HG02588 (cell line): ENCODE measurements around the gene ACP3.

ENCODE experiments used
- ATAC-seq: cut with Tn5 transposase; IDR thresholded peaks from one replicate; pipeline ENCODE4 v1.9.1; 2021; ENCODE audit warnings: mild to moderate bottlenecking, moderate library complexity; ENCODE audit not compliant: unreplicated experiment

The ACP3 gene

DNA sequence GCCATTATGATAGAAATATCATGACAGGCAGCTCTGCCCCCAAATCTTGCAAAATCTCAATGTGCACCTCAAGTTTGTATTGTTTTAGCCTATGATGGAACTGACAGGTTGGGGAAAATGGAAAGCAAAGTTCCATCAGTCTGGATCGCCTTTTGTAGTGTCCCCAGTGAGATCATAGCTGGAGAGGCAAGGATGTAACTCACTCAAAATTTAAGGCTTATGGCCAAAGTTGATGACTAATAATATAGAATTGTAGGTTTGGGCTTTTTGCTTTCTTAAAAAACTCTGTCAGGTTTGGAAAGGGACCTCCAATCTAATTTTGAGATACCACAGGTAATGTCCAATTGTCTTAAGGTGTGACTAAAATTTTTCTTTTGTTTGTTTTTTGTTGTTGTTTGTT, 1.4 kb upstream of the ACP3 start:
- no peak for ATAC-seq

DNA sequence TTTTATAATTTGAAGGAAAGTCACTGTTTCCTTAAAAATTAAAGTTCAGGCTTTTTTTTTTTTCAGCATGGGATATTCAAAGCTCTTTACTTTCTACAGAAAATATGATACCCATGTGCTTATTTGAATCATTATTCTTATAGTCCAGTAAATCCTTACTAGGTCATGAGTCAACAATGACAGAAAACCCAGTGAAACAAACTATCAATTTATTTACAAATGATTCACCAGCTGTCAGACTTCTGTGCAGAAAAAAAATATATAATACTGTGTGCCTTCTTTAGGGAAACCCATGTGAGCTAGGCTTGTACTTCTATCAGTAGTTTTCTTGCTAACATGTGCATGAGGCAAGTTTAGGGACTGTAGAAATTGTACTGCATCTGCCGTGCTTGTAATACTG, 1.2 kb downstream of the ACP3 start:
- ATAC-seq: no peak

- ATAC-seq: no peak
Measured at GRCh38 chr3:132321304-132321703, 4.1 kb downstream of the ACP3 start.

- no peak for ATAC-seq
Measured at GRCh38 chr3:132325103-132325606, 7.9 kb downstream of the ACP3 start.

GRCh38 chr3:132325634-132326033, 8.4 kb downstream of the ACP3 start:
- ATAC-seq: no peak

DNA sequence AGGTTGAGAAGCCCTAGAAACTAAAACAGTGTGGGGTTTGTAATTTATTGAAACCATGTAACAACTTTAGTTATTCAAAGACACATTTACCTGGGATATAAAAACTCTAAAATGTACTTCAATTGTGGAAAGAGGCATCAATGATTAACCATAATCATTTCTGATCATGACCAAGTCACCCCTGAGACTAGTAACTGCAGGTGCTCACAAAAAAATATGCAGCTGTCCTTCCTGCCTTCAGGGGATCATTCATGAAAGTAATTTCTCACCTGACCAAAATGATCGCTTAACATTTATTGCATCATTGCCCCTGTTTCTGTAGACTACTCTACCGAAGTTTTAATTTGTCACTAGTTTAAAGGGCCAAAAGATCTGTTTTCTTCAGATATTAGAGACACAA, 9.0 kb downstream of the ACP3 start:
- ATAC-seq: no peak

DNA sequence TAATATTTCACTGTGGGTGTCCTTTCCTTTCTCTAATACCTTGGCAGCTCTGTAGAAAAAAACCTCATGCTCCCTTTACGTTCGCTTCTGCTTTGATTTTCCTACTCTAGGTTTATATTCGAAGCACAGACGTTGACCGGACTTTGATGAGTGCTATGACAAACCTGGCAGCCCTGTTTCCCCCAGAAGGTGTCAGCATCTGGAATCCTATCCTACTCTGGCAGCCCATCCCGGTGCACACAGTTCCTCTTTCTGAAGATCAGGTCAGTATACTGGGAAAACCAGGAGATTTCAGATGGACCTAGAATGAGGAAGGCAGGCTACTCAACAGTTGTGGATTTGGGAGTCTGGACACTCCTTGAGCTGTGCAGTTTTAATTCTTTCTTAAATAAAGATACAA, 14.9 kb downstream of the ACP3 start:
- ATAC-seq: no peak

DNA sequence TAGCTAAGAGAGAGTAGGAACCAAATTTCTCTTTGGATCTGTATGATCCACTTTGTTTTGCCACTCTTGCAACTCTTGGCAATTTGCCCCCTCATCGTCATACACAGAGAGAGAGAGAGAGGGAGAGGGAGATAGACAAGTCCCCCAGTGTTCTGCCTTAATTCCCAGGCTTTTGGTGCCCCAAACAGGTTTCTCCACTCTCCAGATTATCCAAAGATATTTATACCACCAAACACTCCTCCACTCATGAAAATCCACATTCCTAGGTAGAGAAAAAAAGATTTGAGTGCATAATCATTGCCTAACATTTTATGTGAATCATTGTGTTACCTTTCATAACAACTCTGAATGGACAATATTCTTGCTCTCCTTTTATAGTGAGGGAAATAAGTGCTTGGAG, 15.3 kb downstream of the ACP3 start:
- no peak for ATAC-seq

DNA sequence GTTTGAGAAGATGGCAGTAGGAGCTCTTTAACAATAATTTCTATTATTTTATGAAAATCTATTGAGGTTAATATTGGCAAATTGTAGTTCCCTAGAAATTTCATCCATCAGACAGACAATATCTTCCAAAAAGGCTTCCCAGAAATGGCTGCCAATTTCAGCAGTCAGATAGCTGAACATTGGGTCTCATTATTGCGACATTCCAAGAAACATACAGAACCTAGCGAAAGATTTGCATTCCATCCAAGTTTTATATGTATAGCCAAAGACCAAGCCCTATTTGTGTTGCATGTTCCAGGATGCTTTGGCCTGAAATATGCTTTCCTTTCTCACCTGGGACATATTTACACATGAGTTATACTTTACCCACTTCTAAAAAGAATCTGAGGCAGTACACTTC, 24.5 kb downstream of the ACP3 start:
- no peak for ATAC-seq

DNA sequence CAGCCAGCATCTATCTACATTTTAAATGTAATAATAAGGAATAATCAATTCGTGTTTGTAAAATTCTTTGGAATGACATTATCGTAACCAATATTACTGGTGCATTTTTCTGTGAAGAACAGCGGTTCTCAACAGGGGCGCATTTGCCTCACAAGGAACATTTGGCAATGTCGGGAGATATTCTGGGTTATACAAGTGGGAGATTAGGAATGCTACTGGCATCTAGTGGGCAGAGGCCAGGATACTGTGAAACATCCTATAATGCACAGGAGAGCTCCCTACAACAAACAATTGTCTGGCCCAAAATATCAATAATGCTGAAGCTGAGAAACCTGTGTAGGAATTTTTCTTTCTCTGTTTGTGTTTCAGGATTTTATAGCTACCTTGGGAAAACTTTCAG, 25.0 kb downstream of the ACP3 start:
- ATAC-seq: no peak

DNA sequence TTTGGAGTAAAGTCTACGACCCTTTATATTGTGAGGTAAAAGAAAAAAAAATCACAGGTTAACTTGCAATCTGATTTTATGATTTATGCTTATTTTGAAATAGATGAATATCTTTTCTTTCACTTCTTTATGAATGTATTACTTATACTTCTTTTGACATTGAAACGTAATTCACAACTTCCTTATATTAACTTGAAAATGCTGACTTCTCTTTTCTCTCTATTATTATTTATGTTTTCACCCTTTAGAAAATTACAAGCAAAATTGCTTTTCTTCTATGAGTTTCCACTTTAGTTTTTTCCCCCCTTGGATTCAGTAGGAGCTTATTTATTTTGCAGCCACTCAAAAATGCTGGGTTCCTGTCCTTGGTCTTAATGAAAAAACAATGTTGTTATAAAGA, 25.4 kb downstream of the ACP3 start:
- ATAC-seq: no peak

DNA sequence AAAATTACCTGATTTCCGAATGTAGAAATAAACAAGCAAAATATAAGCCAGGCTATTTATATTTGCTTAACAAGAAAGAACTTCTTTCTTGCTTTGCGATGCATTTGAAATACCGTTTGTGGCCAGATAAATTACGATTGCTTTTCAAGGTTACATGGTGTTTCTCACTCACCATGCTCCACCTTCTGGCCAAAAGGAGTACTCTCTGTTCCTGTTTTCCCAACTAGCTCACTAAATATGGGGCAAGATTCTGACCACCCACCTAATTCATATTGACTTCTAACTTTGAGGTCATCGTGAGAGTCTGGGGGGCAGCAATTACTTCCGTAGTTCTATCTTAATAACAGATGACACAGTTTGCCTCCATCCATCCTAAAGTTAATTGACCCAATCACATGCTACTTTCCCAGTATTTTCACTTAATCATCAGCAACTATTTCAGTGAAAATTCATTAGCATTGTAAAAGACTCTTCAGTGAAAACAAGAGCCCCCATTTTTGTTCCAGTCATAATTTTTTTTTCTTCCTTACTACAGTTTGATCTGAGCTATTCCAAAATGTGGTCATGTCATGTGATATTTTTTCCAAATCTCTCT, 25.9 kb downstream of the ACP3 start:
- ATAC-seq: no peak

DNA sequence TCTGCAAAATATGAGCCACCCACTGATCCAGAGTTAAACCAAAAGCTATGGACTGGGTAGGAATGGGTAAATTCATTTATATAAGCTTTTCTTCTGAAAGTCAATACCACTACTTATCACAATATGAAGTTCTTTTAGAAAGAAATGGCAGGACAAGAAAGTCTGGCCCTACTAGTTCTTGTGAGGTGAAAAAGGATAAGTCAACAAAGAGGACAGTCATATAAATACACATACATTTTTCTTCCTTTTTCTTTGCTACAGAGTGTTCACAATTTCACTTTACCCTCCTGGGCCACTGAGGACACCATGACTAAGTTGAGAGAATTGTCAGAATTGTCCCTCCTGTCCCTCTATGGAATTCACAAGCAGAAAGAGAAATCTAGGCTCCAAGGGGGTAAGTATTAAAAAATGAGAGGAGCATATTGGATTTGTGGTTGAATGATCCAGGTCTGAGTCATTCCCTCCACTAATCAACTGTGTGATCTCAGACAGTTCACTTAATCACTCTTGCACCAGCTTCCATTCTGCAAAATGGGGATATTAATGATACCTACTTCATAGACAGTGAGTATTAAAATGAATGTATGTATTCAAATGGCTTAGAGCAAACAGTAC, 27.6 kb downstream of the ACP3 start:
- no peak for ATAC-seq

GRCh38 chr3:132346841-132347736, 29.9 kb downstream of the ACP3 start:
- no peak for ATAC-seq

- ATAC-seq: no peak
Measured at GRCh38 chr3:132347811-132348210, 30.6 kb downstream of the ACP3 start.

DNA sequence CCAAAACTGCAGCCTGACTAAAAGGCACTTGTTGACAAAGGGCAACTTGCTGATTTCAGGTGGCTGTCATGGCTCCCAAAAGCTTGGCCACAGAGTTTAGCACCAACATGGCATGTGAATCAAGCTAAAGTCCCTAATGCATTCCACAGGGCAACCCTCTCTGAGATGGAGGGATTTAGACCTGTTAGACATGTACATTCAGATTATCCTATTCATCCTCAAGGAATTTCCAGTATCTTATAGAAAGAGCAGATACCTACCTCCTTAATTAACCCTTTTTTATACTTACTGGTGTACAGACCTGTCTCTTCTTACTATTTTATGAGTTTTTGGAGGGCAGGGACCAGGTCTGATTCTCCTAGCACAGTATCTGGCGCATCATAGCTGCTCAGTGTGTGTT, 31.3 kb downstream of the ACP3 start:
- ATAC-seq: no peak

DNA sequence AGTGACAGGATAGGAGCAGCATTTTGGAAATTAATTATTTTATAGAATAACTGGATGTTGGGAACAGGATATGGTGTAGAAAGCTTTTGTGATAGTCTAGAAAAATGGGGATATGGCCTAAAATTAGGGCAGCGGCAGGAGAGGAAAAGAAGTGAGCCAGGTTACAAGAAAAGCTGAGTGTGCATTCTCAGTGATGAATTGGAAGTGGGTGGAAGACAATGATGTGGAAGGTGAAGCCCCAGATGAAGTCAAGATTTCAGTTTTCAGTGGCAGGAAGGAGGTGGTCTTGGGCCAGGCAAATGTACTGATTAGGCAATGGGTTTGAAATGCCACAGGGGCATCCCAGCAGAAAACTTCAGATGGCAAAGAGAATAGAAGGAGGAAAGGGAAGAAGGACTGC, 33.6 kb downstream of the ACP3 start:
- no peak for ATAC-seq

GRCh38 chr3:132351222-132351806, 34.1 kb downstream of the ACP3 start:
- ATAC-seq: no peak

DNA sequence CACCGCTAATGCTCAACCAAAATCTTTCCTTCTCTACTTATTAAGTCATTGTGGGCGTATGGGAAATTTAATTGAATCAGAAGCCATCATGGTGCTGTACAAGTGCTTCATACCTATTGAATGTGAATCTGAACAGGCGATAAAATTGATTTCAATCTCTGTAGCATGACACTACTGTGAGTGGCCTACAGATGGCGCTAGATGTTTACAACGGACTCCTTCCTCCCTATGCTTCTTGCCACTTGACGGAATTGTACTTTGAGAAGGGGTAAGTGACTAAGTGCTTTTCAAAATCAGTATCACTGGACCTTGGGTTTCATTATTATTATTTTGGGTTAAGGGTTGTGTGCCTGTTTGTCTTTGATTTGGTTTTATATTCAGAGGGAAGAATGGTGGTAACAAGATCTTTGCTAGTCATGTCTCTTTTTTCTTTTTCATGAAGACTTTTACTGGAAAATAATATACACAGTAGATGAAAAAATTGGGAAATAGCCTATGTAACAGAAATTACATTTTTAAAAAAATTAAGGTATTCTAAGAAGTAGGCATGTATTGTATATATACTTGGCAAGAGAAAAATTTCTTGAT, 35.4 kb downstream of the ACP3 start:
- peak; percentile 59 for ATAC-seq

DNA sequence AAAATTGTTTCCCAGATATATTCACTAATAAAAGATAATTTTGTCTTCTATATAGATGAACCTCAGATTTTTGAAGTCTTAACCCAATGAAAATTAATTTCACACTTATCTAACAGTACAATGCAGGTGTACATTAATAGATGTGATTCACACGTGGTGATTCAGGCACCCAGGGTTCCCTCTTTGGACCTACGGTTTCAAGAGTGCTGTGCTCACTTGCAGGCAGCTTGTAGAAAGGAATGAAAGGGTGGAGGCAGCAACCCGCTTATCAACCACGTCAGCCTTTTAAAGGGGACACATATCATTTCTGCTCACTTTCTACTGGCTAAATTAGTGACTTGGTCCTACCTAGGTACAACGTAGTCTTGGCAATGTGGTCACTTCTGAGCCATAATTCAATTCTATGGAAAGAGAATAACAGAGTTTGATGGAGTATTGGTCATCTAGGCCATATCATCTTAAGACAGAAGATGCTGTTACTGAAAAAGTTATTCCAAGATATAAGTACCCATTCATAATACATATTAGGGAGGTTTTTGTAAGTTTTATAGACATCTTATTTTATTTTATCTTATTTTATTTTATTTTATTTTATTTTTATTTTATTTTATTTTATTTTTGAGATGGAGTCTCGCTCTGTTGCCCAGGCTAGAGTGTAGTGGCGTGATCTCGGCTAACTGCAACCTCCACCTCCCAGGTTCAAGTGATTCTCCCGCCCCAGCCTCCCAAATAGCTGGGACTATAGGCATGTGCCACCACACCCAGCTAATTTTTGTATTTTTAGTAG, 37.9 kb downstream of the ACP3 start:
- ATAC-seq: no peak
